GM19452 (cell line): ENCODE results near the gene PRIMA1.

ENCODE experiments used
- ATAC-seq: cut with Tn5 transposase; IDR thresholded peaks from one replicate; pipeline ENCODE4 v1.9.1; 2021; ENCODE audit not compliant: unreplicated experiment

The PRIMA1 gene

DNA sequence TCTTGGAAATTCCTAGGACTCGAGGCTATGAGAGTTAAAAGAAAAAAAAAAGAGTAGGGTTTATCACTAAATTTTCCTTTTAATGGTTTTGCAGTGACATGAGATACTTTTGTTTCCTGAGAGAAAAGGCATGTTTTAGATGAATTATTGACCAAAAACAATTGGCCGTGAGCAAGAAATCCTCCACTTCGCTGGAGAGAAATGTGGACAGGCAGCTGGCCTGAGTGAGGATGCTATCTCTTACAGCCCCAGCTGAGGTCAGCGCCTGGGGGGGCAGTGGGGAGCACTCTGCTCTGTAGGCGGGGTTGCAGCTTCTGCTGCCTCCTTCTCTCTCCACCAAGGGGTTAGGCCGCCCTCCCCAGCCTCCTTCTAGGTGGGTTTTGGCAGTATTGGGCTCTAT is 54.7 kb downstream of the PRIMA1 start:
- no peak for ATAC-seq

DNA sequence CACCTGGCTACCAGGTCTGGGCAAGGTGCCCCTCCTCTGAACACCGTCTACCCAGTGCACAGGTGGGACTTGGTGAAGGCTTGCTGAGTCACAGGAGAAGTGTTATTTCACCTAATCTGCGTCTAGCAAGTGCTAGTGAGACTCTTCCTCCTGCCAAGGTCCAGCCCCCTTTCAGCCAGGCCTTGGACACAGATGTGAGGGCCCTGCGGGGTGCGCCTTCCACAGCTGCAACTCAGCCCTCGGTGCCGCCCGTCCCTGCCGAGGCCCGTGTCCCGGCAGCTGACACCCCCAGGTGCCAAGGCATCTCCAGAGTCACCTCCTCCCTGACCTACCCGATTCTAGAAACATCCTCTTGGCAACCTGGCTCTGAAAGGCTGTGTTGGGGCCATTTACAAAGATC is 55.1 kb downstream of the PRIMA1 start:
- ATAC-seq: no peak

- no peak for ATAC-seq
These were observed 55.8 kb downstream of the PRIMA1 start for GRCh38 chr14:93732524-93732923.

- ATAC-seq: no peak
These were observed 56.5 kb downstream of the PRIMA1 start for GRCh38 chr14:93731753-93732152.

DNA sequence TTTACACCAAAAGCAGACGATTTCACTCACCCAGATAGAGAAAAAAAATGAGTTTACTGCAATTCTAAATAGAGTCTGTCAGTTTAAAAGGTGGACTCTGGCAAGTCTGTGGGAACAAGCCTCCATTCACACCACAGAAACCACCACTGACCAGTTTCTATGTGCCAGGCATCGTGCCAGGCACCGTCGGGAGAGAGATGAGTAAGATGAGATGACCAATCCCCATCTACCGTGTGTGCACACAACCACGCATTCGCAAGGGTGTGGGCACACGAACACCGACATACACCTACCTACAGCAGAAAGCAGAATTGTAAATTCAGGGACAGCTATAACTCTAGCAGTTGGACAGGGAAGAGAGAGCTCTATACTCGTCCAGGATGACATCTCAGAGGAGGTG is 58.3 kb downstream of the PRIMA1 start:
- no peak for ATAC-seq

DNA sequence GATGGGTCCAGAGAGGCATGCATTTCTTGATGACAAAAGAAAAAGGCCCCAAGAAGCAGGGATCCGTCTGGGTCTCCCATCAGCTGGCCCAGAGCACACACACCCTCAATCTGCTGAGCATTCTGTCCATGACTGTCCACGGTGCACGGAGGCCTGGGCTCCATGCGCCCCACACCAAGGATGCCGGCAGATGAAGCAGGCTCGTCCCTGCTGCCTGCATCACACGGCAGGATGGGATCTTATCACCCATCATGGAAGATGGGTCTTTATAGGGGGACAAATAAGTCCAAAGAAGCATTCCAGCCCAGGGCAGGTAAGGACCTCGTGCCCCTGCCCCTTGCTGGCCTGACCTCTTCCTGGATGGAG is 59.7 kb downstream of the PRIMA1 start:
- ATAC-seq: no peak

- no peak for ATAC-seq
These were observed 60.2 kb downstream of the PRIMA1 start for GRCh38 chr14:93727917-93728650.

- no peak for ATAC-seq
These were observed 61.1 kb downstream of the PRIMA1 start for GRCh38 chr14:93727039-93727740.

- ATAC-seq: no peak
These were observed 62.3 kb downstream of the PRIMA1 start for GRCh38 chr14:93725993-93726392.

GRCh38 chr14:93725002-93725582 is 63.2 kb downstream of the PRIMA1 start:
- ATAC-seq: no peak

- no peak for ATAC-seq
These were observed 65.3 kb downstream of the PRIMA1 start for GRCh38 chr14:93723001-93723400.

- ATAC-seq: no peak
These were observed 67.3 kb downstream of the PRIMA1 start for GRCh38 chr14:93720981-93721483.

GRCh38 chr14:93720076-93720815 is 68.0 kb downstream of the PRIMA1 start:
- no peak for ATAC-seq

DNA sequence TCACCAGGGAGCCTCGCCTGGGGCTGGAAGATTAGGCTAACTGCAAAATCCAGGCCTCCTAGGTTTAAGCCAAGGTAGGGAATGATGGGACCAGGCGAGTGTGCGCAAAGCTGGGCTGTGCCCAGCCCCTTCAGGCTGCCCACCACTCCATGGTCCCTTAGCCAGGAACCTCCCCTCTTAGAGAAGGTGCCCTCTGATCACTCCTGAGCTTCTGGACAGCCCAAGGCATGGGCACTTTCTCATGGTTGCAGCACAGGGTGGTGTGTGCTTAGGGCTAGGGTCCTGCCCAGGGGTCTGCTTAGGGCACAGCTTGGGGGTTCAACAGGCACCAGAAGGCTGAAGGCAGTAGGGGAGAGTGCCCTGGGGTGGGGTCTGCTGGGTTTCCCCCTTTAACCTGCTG is 69.0 kb downstream of the PRIMA1 start:
- no peak for ATAC-seq

GRCh38 chr14:93717668-93718320 is 70.5 kb downstream of the PRIMA1 start:
- no peak for ATAC-seq

DNA sequence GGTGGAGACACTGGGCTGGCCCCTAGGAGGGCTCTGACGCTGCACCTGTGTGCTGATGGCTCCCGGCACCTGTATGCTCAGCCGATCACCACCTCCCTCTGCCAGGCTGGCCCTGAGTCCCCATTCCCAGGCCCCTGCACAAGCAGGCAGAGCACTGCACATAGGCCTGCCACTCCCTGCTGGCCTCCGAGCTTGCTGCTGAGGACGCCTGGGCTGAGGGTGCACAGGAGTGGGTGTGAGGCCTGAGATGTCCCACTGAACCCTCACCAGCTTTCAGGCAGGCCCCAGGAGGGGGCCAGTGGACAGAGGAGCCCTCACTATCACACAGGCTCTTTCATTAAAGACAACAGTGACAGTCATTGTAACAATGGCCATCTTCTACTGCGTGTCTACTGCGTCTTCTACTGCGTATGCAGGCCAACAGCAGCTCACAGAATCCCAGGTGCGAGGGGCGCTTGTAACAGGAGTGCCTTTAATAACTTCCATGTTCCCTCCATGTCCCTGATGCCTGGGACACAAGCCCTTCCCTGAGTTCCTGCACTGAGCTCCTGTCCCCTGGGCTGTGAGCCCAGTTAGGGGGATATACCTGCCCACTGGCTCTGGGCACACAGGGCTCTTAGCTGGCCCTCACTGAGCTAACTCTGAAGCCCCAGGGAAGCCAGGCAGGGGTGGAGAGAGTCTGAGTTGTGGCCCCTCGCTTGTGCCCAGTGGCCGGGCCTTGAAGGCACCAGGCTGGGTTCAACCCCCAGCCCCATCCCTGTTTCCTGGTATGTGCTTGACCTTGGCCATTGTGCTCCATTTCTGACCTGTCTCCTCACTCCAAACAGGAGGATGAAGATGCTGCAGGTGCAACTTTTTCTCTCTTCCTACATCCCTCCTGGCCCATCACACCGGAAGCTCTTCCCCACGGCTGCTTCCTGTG is 71.3 kb downstream of the PRIMA1 start:
- no peak for ATAC-seq

GRCh38 chr14:93716002-93716745 is 72.1 kb downstream of the PRIMA1 start:
- ATAC-seq: no peak

GRCh38 chr14:93715279-93715927 is 72.9 kb downstream of the PRIMA1 start:
- no peak for ATAC-seq

DNA sequence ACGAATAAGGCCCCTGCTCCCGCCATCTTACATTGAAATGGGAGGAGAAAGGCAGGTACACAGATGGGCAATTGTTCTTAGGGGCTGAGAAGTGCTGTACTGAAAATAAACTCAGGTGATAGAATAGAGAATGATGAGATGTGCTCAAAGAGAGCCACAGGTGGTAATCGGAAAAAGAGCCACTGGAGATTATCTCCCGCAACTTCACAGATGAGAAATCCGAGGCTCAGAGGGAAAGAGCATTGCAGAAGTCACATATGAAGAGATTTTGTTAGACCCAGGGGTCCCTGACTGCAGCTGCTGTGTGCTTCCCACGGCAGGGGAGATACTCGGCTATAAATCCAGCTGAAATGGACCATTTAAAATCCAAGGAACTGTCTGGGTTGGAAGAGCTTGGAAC is 73.7 kb downstream of the PRIMA1 start:
- no peak for ATAC-seq
